GM23338 (cell line): Measurements from ENCODE around the gene NTMT2. TPM values are rescaled to one million over a fixed set of nuclear protein-coding genes. Genes with fewer than 3 reads are reported as not detected.

ENCODE experiments used
- ATAC-seq: fragments of 200-7000 bp; cut with Tn5 transposase; 3 replicates; pipeline ENCODE4 v1.9.1; 2020
- DNase-seq: peaks from one replicate; pipeline ENCODE4 v3.0.0-alpha.2; 2015; ENCODE audit warnings: low spot score
- H2AFZ ChIP-seq: fragments of 200-600 bp; sonication (generic); 2 replicates; pipeline ENCODE4 v1.8.0; 2016; ENCODE audit warnings: antibody characterized with exemption, mild to moderate bottlenecking, moderate library complexity
- H3F3A ChIP-seq: fragments of 200-600 bp; sonication (generic); replicated peaks from 2 replicates; pipeline ENCODE4 v1.8.0; 2017; ENCODE audit warnings: antibody characterized with exemption, mixed run types, low read depth
- H3K27ac ChIP-seq: fragments of 200-600 bp; sonication (generic); 2 replicates; pipeline ENCODE4 v1.6.1; 2016; ENCODE audit warnings: low read depth
- H3K27me3 ChIP-seq: fragments of 200-600 bp; sonication (generic); 2 replicates; pipeline ENCODE4 v1.8.0; 2016; ENCODE audit warnings: mild to moderate bottlenecking, mixed run types, moderate library complexity; ENCODE audit not compliant: insufficient read depth
- H3K36me3 ChIP-seq: fragments of 200-600 bp; sonication (generic); 2 replicates; pipeline ENCODE4 v1.8.0; 2016; ENCODE audit warnings: mild to moderate bottlenecking; ENCODE audit not compliant: insufficient read depth
- H3K4me1 ChIP-seq: fragments of 200-600 bp; sonication (generic); 2 replicates; pipeline ENCODE4 v1.8.0; 2016; ENCODE audit warnings: mild to moderate bottlenecking, moderate library complexity; ENCODE audit not compliant: insufficient read depth
- H3K4me2 ChIP-seq: fragments of 200-600 bp; sonication (generic); 2 replicates; pipeline ENCODE4 v1.7.1; 2017; ENCODE audit warnings: mixed run types
- H3K4me3 ChIP-seq: fragments of 200-600 bp; sonication (generic); 2 replicates; pipeline ENCODE4 v1.6.1; 2016; ENCODE audit warnings: mixed run types
- H3K79me2 ChIP-seq: fragments of 200-600 bp; sonication (generic); replicated peaks from 2 replicates; pipeline ENCODE4 v1.8.0; 2017; ENCODE audit warnings: mild to moderate bottlenecking; ENCODE audit not compliant: insufficient read depth
- H3K9me2 ChIP-seq: fragments of 200-600 bp; sonication (generic); 2 replicates; pipeline ENCODE4 v1.8.0; 2017; ENCODE audit not compliant: insufficient read depth
- H4K20me1 ChIP-seq: fragments of 200-600 bp; sonication (generic); replicated peaks from 2 replicates; pipeline ENCODE4 v1.8.0; 2017; ENCODE audit warnings: mild to moderate bottlenecking; ENCODE audit not compliant: insufficient read depth
- H3K27ac Mint-ChIP-seq: 2 replicates; pipeline ENCODE4 v1.8.0; 2020; ENCODE audit warnings: inconsistent platforms, mild to moderate bottlenecking, moderate library complexity, mixed read lengths
- H3K27me3 Mint-ChIP-seq: 3 replicates; pipeline ENCODE4 v1.8.0; 2022; ENCODE audit warnings: low read depth, mild to moderate bottlenecking, moderate library complexity, mixed read lengths, inconsistent platforms; ENCODE audit not compliant: insufficient read depth, poor library complexity
- H3K36me3 Mint-ChIP-seq: 3 replicates; pipeline ENCODE4 v1.8.0; 2021; ENCODE audit warnings: low read depth, mild to moderate bottlenecking, inconsistent platforms, moderate library complexity, mixed read lengths
- H3K4me1 Mint-ChIP-seq: 3 replicates; pipeline ENCODE4 v1.8.0; 2020; ENCODE audit warnings: mild to moderate bottlenecking, inconsistent platforms, mixed read lengths
- H3K4me3 Mint-ChIP-seq: 3 replicates; pipeline ENCODE4 v1.8.0; 2021; ENCODE audit warnings: moderate library complexity, mild to moderate bottlenecking, inconsistent platforms, mixed read lengths
- H3K9me3 Mint-ChIP-seq: 3 replicates; pipeline ENCODE4 v1.8.0; 2020; ENCODE audit warnings: moderate library complexity, mild to moderate bottlenecking, inconsistent platforms, mixed read lengths
- EZH2 ChIP-seq: fragments of 200-600 bp; sonication (generic); IDR thresholded peaks from one replicate; pipeline ENCODE4 v1.8.0; 2017; ENCODE audit warnings: antibody characterized with exemption, mild to moderate bottlenecking, low read depth; ENCODE audit not compliant: unreplicated experiment
- JUNB ChIP-seq: IDR thresholded peaks from one replicate; pipeline ENCODE4 v1.6.1; 2016; ENCODE audit warnings: antibody characterized with exemption; ENCODE audit not compliant: unreplicated experiment
- STAT1 ChIP-seq: IDR thresholded peaks from one replicate; pipeline ENCODE4 v1.6.1; 2016; ENCODE audit warnings: antibody characterized with exemption; ENCODE audit not compliant: unreplicated experiment
- ZNF114 ChIP-seq: fragments of 250-450 bp; sonication (Bioruptor Pico); IDR thresholded peaks from 2 replicates; pipeline ENCODE4 v1.5.0; 2020; ENCODE audit warnings: mild to moderate bottlenecking, moderate library complexity
- ZNF331 ChIP-seq: fragments of 250-450 bp; sonication (Bioruptor Pico); IDR thresholded peaks from 2 replicates; pipeline ENCODE4 v1.5.0; 2020; ENCODE audit warnings: low read depth, mild to moderate bottlenecking, moderate library complexity
- polyA plus RNA-seq: library from polyadenylated mRNA; unstranded; fragments of >200 nt; fragmentation: Nextera tagmentation; extraction: Ambion mirVana; gene quantifications from 2 replicates; pipeline ENCODE4 v1.2.1, GENCODE V29; 2016
- total RNA-seq: library from RNA; depleted of rRNA; stranded (reverse); fragments of >200 nt; shearing (Covaris generic); gene quantifications from 2 replicates; pipeline ENCODE4 v1.2.3, GENCODE V29; 2014
- TF ChIP-seq, protein P1 (sequence below): fragments of 250-450 bp; sonication (Bioruptor Pico); IDR thresholded peaks from 2 replicates; pipeline ENCODE4 v1.5.0; 2020; ENCODE audit warnings: mild to moderate bottlenecking, moderate library complexity
- TF ChIP-seq, protein P2 (sequence below): IDR thresholded peaks from one replicate; pipeline ENCODE4 v1.6.1; 2018; ENCODE audit warnings: antibody characterized with exemption; ENCODE audit not compliant: unreplicated experiment

The NTMT2 gene
- total and polyA plus RNA-seq, 2 experiments from 2014 or later, result 0.48 TPM; not detected in 1

DNA sequence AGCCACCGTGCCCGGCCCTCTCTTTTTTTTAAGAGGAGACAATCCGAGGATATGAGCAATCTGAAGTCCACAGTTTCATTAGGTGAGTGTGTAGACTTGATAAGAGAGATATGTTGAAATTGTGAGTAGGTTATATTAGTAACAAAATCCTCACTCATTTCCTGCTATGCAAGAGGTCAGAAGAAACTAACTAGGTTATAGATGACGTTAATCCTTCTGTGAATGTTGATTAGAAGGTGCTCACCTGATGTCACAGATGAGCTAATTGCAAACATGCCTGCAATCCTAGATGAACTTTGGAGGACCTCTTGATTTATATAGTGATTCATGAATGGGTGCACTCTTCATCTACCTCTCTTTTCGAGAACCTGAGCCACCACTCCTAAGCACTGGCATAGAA is 29.3 kb downstream of the NTMT2 start (continued):
- TF ChIP-seq, protein P1, sequence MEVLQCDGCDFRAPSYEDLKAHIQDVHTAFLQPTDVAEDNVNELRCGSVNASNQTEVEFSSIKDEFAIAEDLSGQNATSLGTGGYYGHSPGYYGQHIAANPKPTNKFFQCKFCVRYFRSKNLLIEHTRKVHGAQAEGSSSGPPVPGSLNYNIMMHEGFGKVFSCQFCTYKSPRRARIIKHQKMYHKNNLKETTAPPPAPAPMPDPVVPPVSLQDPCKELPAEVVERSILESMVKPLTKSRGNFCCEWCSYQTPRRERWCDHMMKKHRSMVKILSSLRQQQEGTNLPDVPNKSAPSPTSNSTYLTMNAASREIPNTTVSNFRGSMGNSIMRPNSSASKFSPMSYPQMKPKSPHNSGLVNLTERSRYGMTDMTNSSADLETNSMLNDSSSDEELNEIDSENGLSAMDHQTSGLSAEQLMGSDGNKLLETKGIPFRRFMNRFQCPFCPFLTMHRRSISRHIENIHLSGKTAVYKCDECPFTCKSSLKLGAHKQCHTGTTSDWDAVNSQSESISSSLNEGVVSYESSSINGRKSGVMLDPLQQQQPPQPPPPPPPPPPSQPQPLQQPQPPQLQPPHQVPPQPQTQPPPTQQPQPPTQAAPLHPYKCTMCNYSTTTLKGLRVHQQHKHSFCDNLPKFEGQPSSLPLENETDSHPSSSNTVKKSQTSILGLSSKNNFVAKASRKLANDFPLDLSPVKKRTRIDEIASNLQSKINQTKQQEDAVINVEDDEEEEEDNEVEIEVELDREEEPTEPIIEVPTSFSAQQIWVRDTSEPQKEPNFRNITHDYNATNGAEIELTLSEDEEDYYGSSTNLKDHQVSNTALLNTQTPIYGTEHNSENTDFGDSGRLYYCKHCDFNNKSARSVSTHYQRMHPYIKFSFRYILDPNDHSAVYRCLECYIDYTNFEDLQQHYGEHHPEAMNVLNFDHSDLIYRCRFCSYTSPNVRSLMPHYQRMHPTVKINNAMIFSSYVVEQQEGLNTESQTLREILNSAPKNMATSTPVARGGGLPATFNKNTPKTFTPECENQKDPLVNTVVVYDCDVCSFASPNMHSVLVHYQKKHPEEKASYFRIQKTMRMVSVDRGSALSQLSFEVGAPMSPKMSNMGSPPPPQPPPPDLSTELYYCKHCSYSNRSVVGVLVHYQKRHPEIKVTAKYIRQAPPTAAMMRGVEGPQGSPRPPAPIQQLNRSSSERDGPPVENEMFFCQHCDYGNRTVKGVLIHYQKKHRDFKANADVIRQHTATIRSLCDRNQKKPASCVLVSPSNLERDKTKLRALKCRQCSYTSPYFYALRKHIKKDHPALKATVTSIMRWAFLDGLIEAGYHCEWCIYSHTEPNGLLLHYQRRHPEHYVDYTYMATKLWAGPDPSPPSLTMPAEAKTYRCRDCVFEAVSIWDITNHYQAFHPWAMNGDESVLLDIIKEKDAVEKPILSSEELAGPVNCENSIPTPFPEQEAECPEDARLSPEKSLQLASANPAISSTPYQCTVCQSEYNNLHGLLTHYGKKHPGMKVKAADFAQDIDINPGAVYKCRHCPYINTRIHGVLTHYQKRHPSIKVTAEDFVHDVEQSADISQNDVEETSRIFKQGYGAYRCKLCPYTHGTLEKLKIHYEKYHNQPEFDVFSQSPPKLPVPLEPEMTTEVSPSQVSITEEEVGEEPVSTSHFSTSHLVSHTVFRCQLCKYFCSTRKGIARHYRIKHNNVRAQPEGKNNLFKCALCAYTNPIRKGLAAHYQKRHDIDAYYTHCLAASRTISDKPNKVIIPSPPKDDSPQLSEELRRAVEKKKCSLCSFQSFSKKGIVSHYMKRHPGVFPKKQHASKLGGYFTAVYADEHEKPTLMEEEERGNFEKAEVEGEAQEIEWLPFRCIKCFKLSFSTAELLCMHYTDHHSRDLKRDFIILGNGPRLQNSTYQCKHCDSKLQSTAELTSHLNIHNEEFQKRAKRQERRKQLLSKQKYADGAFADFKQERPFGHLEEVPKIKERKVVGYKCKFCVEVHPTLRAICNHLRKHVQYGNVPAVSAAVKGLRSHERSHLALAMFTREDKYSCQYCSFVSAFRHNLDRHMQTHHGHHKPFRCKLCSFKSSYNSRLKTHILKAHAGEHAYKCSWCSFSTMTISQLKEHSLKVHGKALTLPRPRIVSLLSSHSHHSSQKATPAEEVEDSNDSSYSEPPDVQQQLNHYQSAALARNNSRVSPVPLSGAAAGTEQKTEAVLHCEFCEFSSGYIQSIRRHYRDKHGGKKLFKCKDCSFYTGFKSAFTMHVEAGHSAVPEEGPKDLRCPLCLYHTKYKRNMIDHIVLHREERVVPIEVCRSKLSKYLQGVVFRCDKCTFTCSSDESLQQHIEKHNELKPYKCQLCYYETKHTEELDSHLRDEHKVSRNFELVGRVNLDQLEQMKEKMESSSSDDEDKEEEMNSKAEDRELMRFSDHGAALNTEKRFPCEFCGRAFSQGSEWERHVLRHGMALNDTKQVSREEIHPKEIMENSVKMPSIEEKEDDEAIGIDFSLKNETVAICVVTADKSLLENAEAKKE (CRISPR knock-in tag), result no peak
- TF ChIP-seq JUNB, result no peak
- TF ChIP-seq, protein P2, sequence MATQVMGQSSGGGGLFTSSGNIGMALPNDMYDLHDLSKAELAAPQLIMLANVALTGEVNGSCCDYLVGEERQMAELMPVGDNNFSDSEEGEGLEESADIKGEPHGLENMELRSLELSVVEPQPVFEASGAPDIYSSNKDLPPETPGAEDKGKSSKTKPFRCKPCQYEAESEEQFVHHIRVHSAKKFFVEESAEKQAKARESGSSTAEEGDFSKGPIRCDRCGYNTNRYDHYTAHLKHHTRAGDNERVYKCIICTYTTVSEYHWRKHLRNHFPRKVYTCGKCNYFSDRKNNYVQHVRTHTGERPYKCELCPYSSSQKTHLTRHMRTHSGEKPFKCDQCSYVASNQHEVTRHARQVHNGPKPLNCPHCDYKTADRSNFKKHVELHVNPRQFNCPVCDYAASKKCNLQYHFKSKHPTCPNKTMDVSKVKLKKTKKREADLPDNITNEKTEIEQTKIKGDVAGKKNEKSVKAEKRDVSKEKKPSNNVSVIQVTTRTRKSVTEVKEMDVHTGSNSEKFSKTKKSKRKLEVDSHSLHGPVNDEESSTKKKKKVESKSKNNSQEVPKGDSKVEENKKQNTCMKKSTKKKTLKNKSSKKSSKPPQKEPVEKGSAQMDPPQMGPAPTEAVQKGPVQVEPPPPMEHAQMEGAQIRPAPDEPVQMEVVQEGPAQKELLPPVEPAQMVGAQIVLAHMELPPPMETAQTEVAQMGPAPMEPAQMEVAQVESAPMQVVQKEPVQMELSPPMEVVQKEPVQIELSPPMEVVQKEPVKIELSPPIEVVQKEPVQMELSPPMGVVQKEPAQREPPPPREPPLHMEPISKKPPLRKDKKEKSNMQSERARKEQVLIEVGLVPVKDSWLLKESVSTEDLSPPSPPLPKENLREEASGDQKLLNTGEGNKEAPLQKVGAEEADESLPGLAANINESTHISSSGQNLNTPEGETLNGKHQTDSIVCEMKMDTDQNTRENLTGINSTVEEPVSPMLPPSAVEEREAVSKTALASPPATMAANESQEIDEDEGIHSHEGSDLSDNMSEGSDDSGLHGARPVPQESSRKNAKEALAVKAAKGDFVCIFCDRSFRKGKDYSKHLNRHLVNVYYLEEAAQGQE, result no peak

DNA sequence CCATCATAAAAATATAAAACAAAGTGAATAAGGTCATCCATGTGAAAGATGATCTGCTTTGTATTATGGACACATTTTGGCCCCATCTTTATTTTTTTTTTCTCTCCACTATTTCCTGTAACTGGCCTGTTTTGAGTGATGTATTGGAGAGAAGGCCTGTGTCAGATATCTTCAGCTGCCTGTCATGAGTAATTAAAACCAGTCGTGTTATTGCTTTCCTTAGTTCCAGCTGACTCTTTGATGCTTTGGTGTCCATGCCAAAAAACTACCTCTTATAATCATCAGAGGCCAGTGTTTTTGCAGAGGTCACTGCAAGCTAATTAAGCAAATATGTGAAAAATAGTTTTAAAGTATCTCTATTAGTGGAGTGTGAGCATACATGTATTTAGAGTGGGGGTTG is 29.7 kb downstream of the NTMT2 start:
- Histone ChIP-seq H3K79me2 (no peaks in the 10 kb centered on the region), H3K4me2 (no peak overlapping the region), H3F3A (no peaks in the 10 kb centered on the region), H3K27ac (no peak overlapping the region), H3K36me3 (no peaks in the 10 kb centered on the region; the same call in 1 of the 2 replicates), H3K4me1 (no peaks in the 10 kb centered on the region), H4K20me1 (no peaks in the 10 kb centered on the region), H2AFZ (no peak overlapping the region), H3K4me3 (no peak overlapping the region), H3K27me3 (no peaks in the 10 kb centered on the region), H3K9me2 (0 out of 2 replicates have a peak, but pooled peaks cover 8% of the 10 kb centered on the region)
- no peak overlapping the region for H3K27ac Mint-ChIP-seq
- no peaks in the 10 kb centered on the region for H3K4me1 Mint-ChIP-seq
- ATAC-seq (no peak), DNase-seq (no peak)
- no peaks in the 10 kb centered on the region for H3K36me3 Mint-ChIP-seq
- H3K4me3 Mint-ChIP-seq, result no peak overlapping the region
- no peaks in the 10 kb centered on the region for H3K27me3 Mint-ChIP-seq
- peaks cover 19% of the 10 kb centered on the region for H3K9me3 Mint-ChIP-seq
- TF ChIP-seq ZNF331, result no peak
- no peak for TF ChIP-seq EZH2
- TF ChIP-seq ZNF114 (CRISPR knock-in tag), result no peak
- TF ChIP-seq STAT1, result no peak
- TF ChIP-seq, protein P2, result no peak
